ENCODE results near the gene LRRC37A.
"Not testable (repeated sequence)": the region's sequence is repeated elsewhere in the genome, so short reads cannot be mapped to it uniquely, and the experiment has no call there.

The LRRC37A gene

GRCh38 chr17:46383118-46383517, 88.2 kb downstream of the LRRC37A start:
- H3K4me3 ChIP-seq (ENCODE audit: low read length); H3K9ac ChIP-seq (ENCODE audit: low read length); H3K9me3 ChIP-seq (ENCODE audit: control insufficient read depth, low read length); DNase-seq (ENCODE audit: low read depth); H3K36me3 ChIP-seq (ENCODE audit: control insufficient read depth, insufficient read depth, low read length, severe bottlenecking); H3K27me3 ChIP-seq (replicated peaks; ENCODE audit: control insufficient read depth, insufficient read depth, low read length); H3K4me1 ChIP-seq (ENCODE audit: control insufficient read depth, insufficient read depth, low read length): not testable (repeated sequence)

GRCh38 chr17:46385491-46385890, 90.6 kb downstream of the LRRC37A start:
- not testable (repeated sequence) for H3K9me3 ChIP-seq (ENCODE audit: control insufficient read depth, low read length); H3K27me3 ChIP-seq (replicated peaks; ENCODE audit: control insufficient read depth, insufficient read depth, low read length); H3K4me3 ChIP-seq (ENCODE audit: low read length); DNase-seq (ENCODE audit: low read depth); H3K9ac ChIP-seq (ENCODE audit: low read length); H3K4me1 ChIP-seq (ENCODE audit: control insufficient read depth, insufficient read depth, low read length); H3K36me3 ChIP-seq (ENCODE audit: control insufficient read depth, insufficient read depth, low read length, severe bottlenecking)
